NCI-H748 (cell line): ENCODE measurements around the gene TXNDC12.
"Not testable (repeated sequence)": the region's sequence is repeated elsewhere in the genome, so short reads cannot be mapped to it uniquely, and the experiment has no call there.

Experiments used
- DNase-seq: peaks from one replicate; lab custom pipeline; 2025; ENCODE audit not compliant: unreplicated experiment; lab: John Stamatoyannopoulos, UW

Gene TXNDC12

GRCh38 chr1:52055066-52055865 is at the start of gene TXNDC12:
TXNDC12 (minus strand) TSS chr1:52055191; CDS start chr1:52055096, 95 bp downstream.
- peak; percentile 92 for DNase-seq

- DNase-seq: no peak
Measured at GRCh38 chr1:52102336-52103013, 47.5 kb upstream of the TXNDC12 start.

GRCh38 chr1:52098139-52098871 is 43.3 kb upstream of the TXNDC12 start:
- peak; percentile 85 for DNase-seq

- DNase-seq: no peak
Measured at GRCh38 chr1:52096216-52096615, 41.2 kb upstream of the TXNDC12 start.

- not testable (repeated sequence) for DNase-seq
Measured at GRCh38 chr1:52094300-52094699, 39.3 kb upstream of the TXNDC12 start.

GRCh38 chr1:52087892-52088291 is 32.9 kb upstream of the TXNDC12 start:
- not testable (repeated sequence) for DNase-seq

GRCh38 chr1:52080014-52080415 is 25.0 kb upstream of the TXNDC12 start:
- DNase-seq: no peak

GRCh38 chr1:52077277-52077676 is 22.3 kb upstream of the TXNDC12 start:
- not testable (repeated sequence) for DNase-seq

- DNase-seq: no peak
Measured at GRCh38 chr1:52072291-52072690, 17.3 kb upstream of the TXNDC12 start.

- no peak for DNase-seq
Measured at GRCh38 chr1:52070704-52071103, 15.7 kb upstream of the TXNDC12 start.

- no peak for DNase-seq
Measured at GRCh38 chr1:52063192-52063591, 8.2 kb upstream of the TXNDC12 start.

GRCh38 chr1:52060822-52061221 is 5.8 kb upstream of the TXNDC12 start:
- DNase-seq: no peak

GRCh38 chr1:52059888-52060287 is 4.9 kb upstream of the TXNDC12 start:
- DNase-seq: no peak

GRCh38 chr1:52059321-52059720 is 4.3 kb upstream of the TXNDC12 start:
- no peak for DNase-seq

GRCh38 chr1:52057876-52058415 is 3.0 kb upstream of the TXNDC12 start:
- no peak for DNase-seq

- DNase-seq: no peak
Measured at GRCh38 chr1:52057255-52057654, 2.3 kb upstream of the TXNDC12 start.

GRCh38 chr1:52056937-52057231 is 1.9 kb upstream of the TXNDC12 start:
- no peak for DNase-seq

GRCh38 chr1:52056163-52056936 is 1.4 kb upstream of the TXNDC12 start, which contains the start of gene BTF3L4:
BTF3L4 (plus strand) TSS chr1:52056295; CDS start chr1:52059848, 3,553 bp downstream.
- peak; percentile 97 for DNase-seq

- DNase-seq: no peak
Measured at GRCh38 chr1:52055866-52056162, 823 bp upstream of the TXNDC12 start.

- DNase-seq: peak; percentile 25
Measured at GRCh38 chr1:52054496-52055065, 410 bp downstream of the TXNDC12 start.

GRCh38 chr1:52053862-52054261 is 1.1 kb downstream of the TXNDC12 start:
- DNase-seq: no peak
